GM18511 (cell line): Measurements from ENCODE around the gene FMR1.

Source experiments
- ATAC-seq: cut with Tn5 transposase; IDR thresholded peaks from one replicate; pipeline ENCODE4 v1.9.1; 2021; ENCODE audit warnings: mild to moderate bottlenecking, moderate library complexity; ENCODE audit not compliant: unreplicated experiment

FMR1 gene

GRCh38 chrX:147914591-147914990 lies 2.9 kb downstream of the FMR1 start:
- ATAC-seq, result no peak

GRCh38 chrX:147916375-147916968 lies 4.8 kb downstream of the FMR1 start:
- no peak for ATAC-seq

DNA sequence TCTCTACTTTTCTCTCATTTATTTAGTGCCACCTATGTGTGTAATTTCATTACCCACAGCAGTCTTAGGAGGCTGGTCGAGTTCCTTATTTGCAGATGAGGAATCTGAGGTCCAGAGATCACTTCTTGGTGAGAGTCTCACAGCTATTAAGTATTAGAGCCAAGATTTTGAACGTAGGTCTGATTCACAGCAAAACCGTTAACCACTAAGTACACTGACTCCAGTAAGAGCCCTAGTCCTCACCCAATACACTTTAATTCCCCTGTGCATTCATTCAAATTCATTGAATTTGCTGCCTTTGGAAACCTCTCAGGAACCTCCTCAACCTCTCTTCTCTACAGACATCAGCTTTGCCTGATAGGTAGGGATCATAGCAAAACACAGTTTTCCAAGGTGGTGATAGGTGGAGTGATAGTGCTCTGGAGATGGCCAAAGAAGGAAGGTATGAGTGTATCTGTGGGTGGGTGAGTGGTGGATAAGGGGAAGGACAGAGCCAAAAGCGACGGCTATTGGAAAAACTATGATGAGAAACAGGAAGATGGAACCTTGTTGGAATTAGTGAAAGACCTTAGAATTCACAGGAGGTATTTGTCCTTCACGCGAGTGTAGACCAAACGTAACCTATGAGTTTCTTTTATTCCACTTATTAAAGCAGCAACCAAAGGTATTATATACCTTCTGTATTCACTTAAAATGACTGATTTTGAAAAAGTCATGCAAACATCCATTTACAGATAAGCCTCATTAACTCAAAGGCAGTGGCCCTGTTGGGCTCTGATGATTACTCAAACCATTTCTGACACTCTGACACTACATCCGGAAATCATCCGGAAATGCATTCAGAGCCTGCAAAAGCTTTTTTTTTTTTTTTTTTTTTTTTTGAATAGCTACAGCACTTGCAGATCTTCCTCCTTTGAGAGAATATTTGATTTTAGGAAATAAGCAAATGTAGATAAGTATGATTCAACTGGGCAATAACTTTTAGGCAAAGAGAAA lies 6.3 kb downstream of the FMR1 start:
- peak; percentile 88 for ATAC-seq

DNA sequence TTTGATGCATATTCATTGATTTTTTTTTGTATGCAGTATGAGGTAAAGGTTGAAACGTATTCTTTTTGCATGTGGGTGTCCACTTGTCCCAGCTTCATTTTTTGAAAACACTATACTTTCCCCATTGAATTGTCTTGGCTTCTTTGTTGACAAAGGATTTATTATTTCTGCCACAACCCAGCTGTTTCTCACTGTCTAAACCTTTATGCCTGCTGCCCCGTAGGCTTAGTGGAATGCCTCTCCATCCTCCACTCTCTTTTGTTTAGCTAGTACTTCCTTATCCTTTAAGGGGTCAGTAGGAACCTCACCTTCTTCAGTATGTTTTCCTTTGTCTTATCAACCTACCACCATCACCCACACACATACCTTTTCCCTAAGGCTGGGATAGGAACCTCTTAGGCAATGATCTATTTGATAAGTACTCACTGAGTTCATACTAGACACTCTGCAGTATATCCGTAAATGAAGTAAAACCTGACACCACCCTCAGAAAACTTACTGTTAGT lies 8.5 kb downstream of the FMR1 start:
- no peak for ATAC-seq

- ATAC-seq, result no peak
Measured at GRCh38 chrX:147923605-147924004, 11.9 kb downstream of the FMR1 start.

GRCh38 chrX:147927256-147927655 lies 15.5 kb downstream of the FMR1 start:
- ATAC-seq, result no peak

GRCh38 chrX:147933815-147934214 lies 22.1 kb downstream of the FMR1 start:
- no peak for ATAC-seq

DNA sequence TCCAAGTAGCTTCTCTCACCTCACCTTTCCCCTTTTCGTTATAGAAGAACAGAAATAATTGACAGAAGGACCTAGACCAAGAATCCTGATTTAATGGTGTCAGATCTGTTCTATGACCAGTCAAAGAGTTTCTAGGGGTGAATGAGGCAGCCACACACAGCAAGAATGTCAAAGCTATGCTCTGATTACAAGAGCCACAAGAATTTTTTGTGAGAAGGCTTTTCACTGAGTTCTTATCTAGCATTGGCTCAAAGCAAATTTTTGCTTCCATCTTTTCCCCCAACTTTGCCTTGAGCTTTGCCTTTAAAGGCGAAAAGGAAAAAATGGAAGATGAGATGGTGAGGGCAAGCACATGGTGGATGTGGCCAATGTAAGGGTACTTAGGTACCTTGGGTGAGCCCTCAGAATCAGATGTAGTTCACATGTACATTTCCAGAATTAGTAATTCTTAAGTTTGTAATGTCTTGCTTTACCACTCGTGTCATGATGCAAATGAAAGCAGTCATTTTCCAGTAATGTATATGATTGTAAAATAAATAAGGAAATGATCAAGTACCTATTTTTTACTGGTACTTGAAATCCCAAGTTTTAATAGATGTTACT lies 23.5 kb downstream of the FMR1 start:
- no peak for ATAC-seq

DNA sequence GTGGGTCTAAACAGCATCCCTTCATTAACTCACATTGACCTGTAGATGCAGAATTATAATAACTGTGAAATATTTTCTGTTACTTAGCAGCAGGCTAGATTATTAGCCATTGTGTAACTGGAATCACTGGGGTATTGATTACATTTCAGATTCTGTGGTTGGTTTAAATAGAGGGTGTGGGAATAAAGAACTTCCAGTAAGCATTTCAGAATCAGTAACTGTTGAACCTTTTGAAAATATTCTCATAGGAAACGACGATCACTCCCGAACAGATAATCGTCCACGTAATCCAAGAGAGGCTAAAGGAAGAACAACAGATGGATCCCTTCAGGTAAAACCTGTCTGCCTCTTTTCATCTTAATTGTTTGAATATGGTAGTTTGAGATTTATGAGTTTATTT lies 33.6 kb downstream of the FMR1 start:
- no peak for ATAC-seq

DNA sequence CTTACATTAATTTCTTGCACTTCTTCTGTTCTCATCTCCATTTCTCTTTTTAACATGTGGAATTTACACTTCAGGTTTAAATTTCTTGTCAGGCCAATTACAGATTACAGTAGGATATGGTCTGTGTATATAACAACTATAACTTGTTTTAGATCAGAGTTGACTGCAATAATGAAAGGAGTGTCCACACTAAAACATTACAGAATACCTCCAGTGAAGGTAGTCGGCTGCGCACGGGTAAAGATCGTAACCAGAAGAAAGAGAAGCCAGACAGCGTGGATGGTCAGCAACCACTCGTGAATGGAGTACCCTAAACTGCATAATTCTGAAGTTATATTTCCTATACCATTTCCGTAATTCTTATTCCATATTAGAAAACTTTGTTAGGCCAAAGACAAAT lies 36.8 kb downstream of the FMR1 start:
- ATAC-seq, result no peak

DNA sequence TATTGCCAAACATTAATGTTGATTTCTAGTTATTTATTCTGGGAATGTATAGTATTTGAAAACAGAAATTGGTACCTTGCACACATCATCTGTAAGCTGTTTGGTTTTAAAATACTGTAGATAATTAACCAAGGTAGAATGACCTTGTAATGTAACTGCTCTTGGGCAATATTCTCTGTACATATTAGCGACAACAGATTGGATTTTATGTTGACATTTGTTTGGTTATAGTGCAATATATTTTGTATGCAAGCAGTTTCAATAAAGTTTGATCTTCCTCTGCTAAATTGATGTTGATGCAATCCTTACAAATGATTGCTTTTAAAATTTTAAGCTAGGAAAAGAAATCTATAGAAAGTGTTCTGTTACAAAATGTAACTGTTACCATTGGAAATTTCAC lies 38.6 kb downstream of the FMR1 start:
- no peak for ATAC-seq

GRCh38 chrX:147953976-147954375 lies 42.3 kb downstream of the FMR1 start:
- no peak for ATAC-seq

- ATAC-seq, result no peak
Measured at GRCh38 chrX:147957291-147957690, 45.6 kb downstream of the FMR1 start.

GRCh38 chrX:147958291-147958690 lies 46.6 kb downstream of the FMR1 start:
- no peak for ATAC-seq

GRCh38 chrX:147960722-147961121 lies 49.0 kb downstream of the FMR1 start:
- ATAC-seq, result no peak

GRCh38 chrX:147962476-147962875 lies 50.8 kb downstream of the FMR1 start:
- ATAC-seq, result no peak

DNA sequence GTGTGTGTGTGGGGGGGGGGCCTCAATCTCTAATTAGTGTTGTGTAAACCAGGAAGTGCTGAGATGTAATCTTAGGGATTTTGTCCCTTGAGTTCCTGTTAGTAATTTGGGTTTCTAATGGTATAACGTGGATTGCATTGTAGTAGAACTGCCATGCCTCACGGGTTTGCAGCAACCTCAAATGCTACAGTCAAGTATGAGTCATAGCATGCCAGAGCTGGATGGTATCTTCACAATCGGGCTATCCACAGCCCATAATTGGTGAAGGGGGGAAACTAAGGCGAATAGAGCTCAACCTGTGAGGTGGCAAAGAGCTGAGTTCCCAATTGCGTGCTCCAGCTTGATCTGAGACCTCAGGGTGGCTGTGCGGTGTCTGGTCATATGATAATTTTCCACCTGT lies 67.2 kb downstream of the FMR1 start:
- ATAC-seq, result no peak

DNA sequence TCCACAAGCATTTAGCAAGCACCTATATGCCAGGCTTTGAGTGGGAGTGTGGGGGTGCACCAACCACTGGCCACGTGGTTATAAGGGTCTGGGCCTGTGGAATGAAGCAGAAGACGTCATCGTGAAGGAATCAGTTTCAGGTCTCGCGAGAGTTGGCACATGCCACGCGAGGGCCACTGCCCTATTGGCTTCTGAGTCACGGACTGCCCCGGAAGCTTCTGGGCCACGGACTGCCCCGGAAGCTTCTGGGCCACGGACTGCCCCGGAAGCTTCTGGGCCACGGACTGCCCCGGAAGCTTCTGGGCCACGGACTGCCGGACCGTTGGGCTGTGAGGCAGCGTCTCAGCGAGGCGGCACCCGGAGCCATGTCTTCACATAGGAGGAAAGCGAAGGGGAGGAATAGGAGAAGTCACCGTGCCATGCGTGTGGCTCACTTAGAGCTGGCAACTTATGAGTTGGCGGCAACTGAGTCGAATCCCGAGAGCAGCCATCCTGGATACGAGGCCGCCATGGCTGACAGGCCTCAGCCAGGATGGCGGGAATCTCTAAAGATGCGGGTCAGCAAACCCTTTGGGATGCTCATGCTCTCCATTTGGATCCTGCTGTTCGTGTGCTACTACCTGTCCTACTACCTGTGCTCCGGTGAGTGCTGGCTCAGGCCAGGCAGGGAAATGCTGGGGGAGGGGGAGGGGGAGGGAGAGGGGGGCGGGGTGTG lies 69.5 kb downstream of the FMR1 start, which contains the start of gene FMR1NB:
FMR1NB (plus strand) TSS at position 300 of the 715 bp plus-strand sequence; CDS start at position 366, 66 bp downstream.
- ATAC-seq, result no peak
